CD4-positive, alpha-beta T cell treated with Interleukin-6 at 100 ng/mL for 8 hours (primary cell): ENCODE measurements around the gene SEPTIN8.

Experiments
- DNase-seq: peaks from one replicate; pipeline ENCODE4 v3.0.0-alpha.2; 2020; ENCODE audit warnings: mixed read lengths, low spot score

SEPTIN8 gene

GRCh38 chr5:132782101-132782500 lies 5.1 kb upstream of the SEPTIN8 start:
- no peak for DNase-seq

- DNase-seq = no peak
Measured at GRCh38 chr5:132781029-132781428, 4.0 kb upstream of the SEPTIN8 start.

- DNase-seq = no peak
Measured at GRCh38 chr5:132780577-132780976, 3.5 kb upstream of the SEPTIN8 start.

GRCh38 chr5:132779961-132780360 lies 2.9 kb upstream of the SEPTIN8 start:
- no peak for DNase-seq

GRCh38 chr5:132778856-132779255 lies 1.8 kb upstream of the SEPTIN8 start:
- DNase-seq = no peak

- no peak for DNase-seq
Measured at GRCh38 chr5:132778129-132778528, 1.1 kb upstream of the SEPTIN8 start.

GRCh38 chr5:132776938-132777208 lies 166 bp downstream of the SEPTIN8 start:
- no peak for DNase-seq

GRCh38 chr5:132776131-132776937 lies 705 bp downstream of the SEPTIN8 start:
- no peak for DNase-seq

GRCh38 chr5:132775476-132775961 lies 1.5 kb downstream of the SEPTIN8 start:
- no peak for DNase-seq

- DNase-seq = no peak
Measured at GRCh38 chr5:132774896-132775295, 2.1 kb downstream of the SEPTIN8 start.

- no peak for DNase-seq
Measured at GRCh38 chr5:132774406-132774805, 2.6 kb downstream of the SEPTIN8 start.

- DNase-seq = no peak
Measured at GRCh38 chr5:132773601-132774355, 3.3 kb downstream of the SEPTIN8 start.

- DNase-seq = no peak
Measured at GRCh38 chr5:132773114-132773513, 3.9 kb downstream of the SEPTIN8 start.

- DNase-seq = no peak
Measured at GRCh38 chr5:132772291-132773070, 4.6 kb downstream of the SEPTIN8 start.

- DNase-seq = no peak
Measured at GRCh38 chr5:132771503-132771998, 5.5 kb downstream of the SEPTIN8 start.

- DNase-seq = no peak
Measured at GRCh38 chr5:132770476-132771159, 6.4 kb downstream of the SEPTIN8 start.

- DNase-seq = no peak
Measured at GRCh38 chr5:132768485-132768868, 8.6 kb downstream of the SEPTIN8 start.

- DNase-seq = no peak
Measured at GRCh38 chr5:132767150-132767549, 9.9 kb downstream of the SEPTIN8 start.

GRCh38 chr5:132766806-132767055 lies 10.3 kb downstream of the SEPTIN8 start:
- no peak for DNase-seq

- no peak for DNase-seq
Measured at GRCh38 chr5:132766020-132766805, 10.8 kb downstream of the SEPTIN8 start.

- no peak for DNase-seq
Measured at GRCh38 chr5:132765311-132766019, 11.6 kb downstream of the SEPTIN8 start.
